Upper lobe of right lung (tissue), 1 donor: ENCODE measurements around the gene RAB3C. TPM values are rescaled to one million over a fixed set of nuclear protein-coding genes. Genes with fewer than 3 reads are reported as not detected.
"Not testable (repeated sequence)": the region's sequence is repeated elsewhere in the genome, so short reads cannot be mapped to it uniquely, and the experiment has no call there.

Experiments
- ATAC-seq: fragments of 200-7000 bp; cut with Tn5 transposase; one replicate; pipeline ENCODE4 v1.9.1; 2020; ENCODE audit warnings: mild to moderate bottlenecking, moderate library complexity
- DNase-seq: peaks from one replicate; pipeline ENCODE4 v3.0.0-alpha.2; 2020
- H3K27ac ChIP-seq: fragments of 200-600 bp; one replicate; pipeline ENCODE4 v1.8.0; 2022
- H3K27me3 ChIP-seq: fragments of 200-600 bp; one replicate; pipeline ENCODE4 v1.8.0; 2022; ENCODE audit warnings: mild to moderate bottlenecking
- H3K36me3 ChIP-seq: fragments of 200-600 bp; one replicate; pipeline ENCODE4 v1.8.0; 2022
- H3K4me1 ChIP-seq: fragments of 200-600 bp; one replicate; pipeline ENCODE4 v1.8.0; 2022
- H3K4me3 ChIP-seq: fragments of 200-600 bp; one replicate; pipeline ENCODE4 v1.8.0; 2022; ENCODE audit warnings: mild to moderate bottlenecking
- H3K9me3 ChIP-seq: fragments of 200-600 bp; one replicate; pipeline ENCODE4 v1.8.0; 2022
- CTCF ChIP-seq: fragments of 200-600 bp; IDR thresholded peaks from one replicate; pipeline ENCODE4 v1.8.0; 2022; ENCODE audit warnings: antibody characterized with exemption
- intact Hi-C: fragments of 100-400 bp; cut with DNase I; formaldehyde crosslinking; loops from one replicate; pipeline ENCODE4 v1.11.0; 2022
- total RNA-seq: library from RNA; stranded (reverse); fragmentation: NEBNext Ultra II Directional; extraction: Animal tissue kit (Norgen Biotek cat#: 25700); gene quantifications from one replicate; pipeline ENCODE4 v1.2.1, GENCODE V29; 2021
- donor health status: DM: no; HTN: yes; CAD: no; lungs with severe emphysema.

Gene RAB3C
- total RNA-seq, 1 donor from 2014 or later: 0.67 TPM

GRCh38 chr5:58708456-58708855 is 125.6 kb downstream of the RAB3C start:
- no peak for DNase-seq
- H3K27ac ChIP-seq: no peak overlapping the region
- H3K9me3 ChIP-seq: no peaks in the 10 kb centered on the region
- H3K27me3 ChIP-seq: no peaks in the 10 kb centered on the region
- intact Hi-C loops: no loop called here
- no peak for ATAC-seq
- no peaks in the 10 kb centered on the region for H3K36me3 ChIP-seq
- H3K4me3 ChIP-seq: no peak overlapping the region
- TF ChIP-seq CTCF: no peak
- no peaks in the 10 kb centered on the region for H3K4me1 ChIP-seq

GRCh38 chr5:58710425-58710824 is 127.5 kb downstream of the RAB3C start:
- ATAC-seq, DNase-seq, H3K36me3 ChIP-seq, H3K4me3 ChIP-seq, intact Hi-C loops, H3K4me1 ChIP-seq, H3K27me3 ChIP-seq, H3K27ac ChIP-seq, H3K9me3 ChIP-seq: not testable (repeated sequence)

GRCh38 chr5:58710871-58711270 is 128.0 kb downstream of the RAB3C start:
- no peak for ATAC-seq
- no peaks in the 10 kb centered on the region for H3K36me3 ChIP-seq
- no peak for TF ChIP-seq CTCF
- no peaks in the 10 kb centered on the region for H3K9me3 ChIP-seq
- no peak overlapping the region for H3K27ac ChIP-seq
- intact Hi-C loops: no loop called here
- no peaks in the 10 kb centered on the region for H3K4me1 ChIP-seq
- DNase-seq: no peak
- H3K4me3 ChIP-seq: no peak overlapping the region
- H3K27me3 ChIP-seq: peaks cover 3% of the 10 kb centered on the region

DNA sequence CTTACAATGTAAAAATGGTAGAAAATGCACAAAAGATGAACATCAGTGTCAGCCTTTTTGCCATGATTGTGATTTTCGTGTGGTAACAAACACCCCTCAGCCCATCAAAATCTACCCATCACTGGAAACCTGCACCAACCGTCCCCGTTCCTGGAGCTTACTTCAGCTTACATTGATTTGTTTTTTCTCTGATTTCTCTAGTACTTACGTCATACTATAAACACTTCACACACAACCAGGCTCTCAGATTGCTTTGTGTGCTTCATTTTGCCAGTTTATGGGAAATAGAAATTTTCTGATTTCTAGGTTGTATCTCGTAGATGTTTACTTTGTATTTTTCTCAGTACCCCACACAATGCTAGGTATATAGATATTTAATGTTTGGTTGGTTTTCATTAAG is 129.1 kb downstream of the RAB3C start:
- Histone ChIP-seq H3K9me3 (no peaks in the 10 kb centered on the region), H3K27ac (no peak overlapping the region), H3K4me3 (no peak overlapping the region), H3K27me3 (peaks cover 3% of the 10 kb centered on the region), H3K4me1 (no peaks in the 10 kb centered on the region), H3K36me3 (no peaks in the 10 kb centered on the region)
- TF ChIP-seq CTCF: no peak
- intact Hi-C loops: no loop called here
- DNase-seq: no peak
- no peak for ATAC-seq

- Histone ChIP-seq H3K4me3 (no peak overlapping the region), H3K36me3 (no peaks in the 10 kb centered on the region), H3K27ac (no peak overlapping the region), H3K27me3 (peaks cover 3% of the 10 kb centered on the region), H3K9me3 (no peaks in the 10 kb centered on the region), H3K4me1 (no peaks in the 10 kb centered on the region)
- no peak for ATAC-seq
- no peak for DNase-seq
- no peak for TF ChIP-seq CTCF
- intact Hi-C loops: no loop called here
These were observed 131.2 kb downstream of the RAB3C start for GRCh38 chr5:58714046-58714445.

DNA sequence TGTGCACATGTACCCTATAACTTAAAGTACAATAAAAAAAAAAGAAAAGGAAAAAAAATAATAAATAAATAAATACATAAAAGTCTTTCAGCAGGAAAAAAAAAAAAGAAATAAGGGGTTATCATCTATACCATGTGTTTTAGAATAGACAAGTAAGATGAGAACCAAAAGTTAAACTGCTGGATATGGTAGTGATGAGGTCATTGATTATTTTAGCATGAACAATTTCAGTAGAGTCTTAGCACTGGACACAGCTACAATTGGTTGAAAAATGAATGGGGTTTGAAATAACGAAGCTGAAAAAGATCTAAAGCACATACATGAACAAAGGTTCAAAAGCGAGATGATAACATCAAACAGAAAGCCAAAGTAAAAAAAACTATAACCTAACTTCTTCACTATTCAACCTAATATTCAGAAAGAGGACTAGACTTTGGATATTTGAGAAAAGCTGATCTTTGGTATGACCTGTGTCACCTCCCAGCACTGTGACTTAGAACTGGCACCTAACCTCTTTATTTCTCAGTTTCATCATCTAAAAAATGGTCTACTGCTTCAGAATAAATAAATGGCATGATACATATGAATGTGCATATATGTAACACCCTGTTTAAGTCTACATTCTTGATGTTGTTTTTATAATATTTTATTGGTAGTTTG is 133.3 kb downstream of the RAB3C start:
- no peak for ATAC-seq
- no peaks in the 10 kb centered on the region for H3K4me1 ChIP-seq
- TF ChIP-seq CTCF: no peak
- no peaks in the 10 kb centered on the region for H3K36me3 ChIP-seq
- no peak for DNase-seq
- H3K4me3 ChIP-seq: no peak overlapping the region
- no peak overlapping the region for H3K27ac ChIP-seq
- no peaks in the 10 kb centered on the region for H3K9me3 ChIP-seq
- intact Hi-C loops: no loop called here
- peaks cover 3% of the 10 kb centered on the region for H3K27me3 ChIP-seq
